Lower lobe of right lung (tissue), 2 donors: ENCODE measurements around the gene GOLGA7B. TPM values are rescaled to one million over a fixed set of nuclear protein-coding genes. Genes with fewer than 3 reads are reported as not detected.

Source experiments
- ATAC-seq, 2 donors: fragments of 200-7000 bp; cut with Tn5 transposase; one replicate each; pipeline ENCODE4 v1.9.1; 2020 to 2022; ENCODE audit warnings: mild to moderate bottlenecking in 2 of 2, moderate library complexity in 2 of 2
- DNase-seq: peaks from one replicate; pipeline ENCODE4 v3.0.0-alpha.2; 2020
- H3K27ac ChIP-seq: fragments of 200-600 bp; one replicate; pipeline ENCODE4 v1.8.0; 2022
- H3K27me3 ChIP-seq: fragments of 200-600 bp; one replicate; pipeline ENCODE4 v1.8.0; 2022; ENCODE audit warnings: low read depth
- H3K36me3 ChIP-seq: fragments of 200-600 bp; one replicate; pipeline ENCODE4 v1.8.0; 2022; ENCODE audit warnings: mild to moderate bottlenecking
- H3K4me1 ChIP-seq: fragments of 200-600 bp; one replicate; pipeline ENCODE4 v1.8.0; 2022
- H3K4me3 ChIP-seq: fragments of 200-600 bp; one replicate; pipeline ENCODE4 v1.8.0; 2022; ENCODE audit warnings: mild to moderate bottlenecking
- H3K9me3 ChIP-seq: fragments of 200-600 bp; one replicate; pipeline ENCODE4 v1.8.0; 2022
- intact Hi-C: fragments of 100-400 bp; cut with DNase I; formaldehyde crosslinking; loops from one replicate; pipeline ENCODE4 v1.11.0; 2022
- total RNA-seq: library from RNA; stranded (reverse); fragmentation: NEBNext Ultra II Directional; extraction: Animal tissue kit (Norgen Biotek cat#: 25700); gene quantifications from one replicate; pipeline ENCODE4 v1.2.1, GENCODE V29; 2021
- TF ChIP-seq, protein P1 (sequence below): fragments of 200-600 bp; IDR thresholded peaks from one replicate; pipeline ENCODE4 v1.8.0; 2022; ENCODE audit warnings: antibody characterized with exemption, mild to moderate bottlenecking
- donor health status: DM: no; HTN: yes; CAD: no; lungs with severe emphysema.

GOLGA7B gene
- total RNA-seq, 1 donor from 2014 or later: 1.0 TPM

DNA sequence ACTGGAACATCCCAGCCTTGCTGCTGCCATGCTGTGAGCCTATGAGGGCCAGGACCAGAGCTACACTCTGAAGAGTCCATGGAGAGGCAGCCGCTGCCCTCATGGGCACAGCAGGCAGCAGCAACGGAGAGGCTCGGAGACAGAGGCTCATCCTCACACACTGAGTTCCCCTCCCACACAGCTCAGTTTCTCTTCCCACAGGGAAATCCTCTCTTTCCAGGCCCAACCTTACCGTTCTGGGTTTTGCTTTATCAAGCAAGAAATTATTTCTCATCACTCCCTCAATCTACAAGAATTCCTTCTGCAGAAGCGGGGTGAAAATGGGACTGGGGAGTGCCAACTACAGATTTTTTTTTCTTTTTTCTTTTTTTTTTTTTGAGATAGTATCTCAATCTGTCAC, 36.6 kb downstream of the GOLGA7B start:
- ATAC-seq (no peak), DNase-seq (no peak)
- no peaks in the 10 kb centered on the region for H3K27me3 ChIP-seq
- no peak overlapping the region for H3K27ac ChIP-seq
- no peaks in the 10 kb centered on the region for H3K9me3 ChIP-seq
- peaks cover 20% of the 10 kb centered on the region for H3K4me1 ChIP-seq
- intact Hi-C loops: no loop called here
- H3K4me3 ChIP-seq: no peak overlapping the region
- TF ChIP-seq, protein P1, sequence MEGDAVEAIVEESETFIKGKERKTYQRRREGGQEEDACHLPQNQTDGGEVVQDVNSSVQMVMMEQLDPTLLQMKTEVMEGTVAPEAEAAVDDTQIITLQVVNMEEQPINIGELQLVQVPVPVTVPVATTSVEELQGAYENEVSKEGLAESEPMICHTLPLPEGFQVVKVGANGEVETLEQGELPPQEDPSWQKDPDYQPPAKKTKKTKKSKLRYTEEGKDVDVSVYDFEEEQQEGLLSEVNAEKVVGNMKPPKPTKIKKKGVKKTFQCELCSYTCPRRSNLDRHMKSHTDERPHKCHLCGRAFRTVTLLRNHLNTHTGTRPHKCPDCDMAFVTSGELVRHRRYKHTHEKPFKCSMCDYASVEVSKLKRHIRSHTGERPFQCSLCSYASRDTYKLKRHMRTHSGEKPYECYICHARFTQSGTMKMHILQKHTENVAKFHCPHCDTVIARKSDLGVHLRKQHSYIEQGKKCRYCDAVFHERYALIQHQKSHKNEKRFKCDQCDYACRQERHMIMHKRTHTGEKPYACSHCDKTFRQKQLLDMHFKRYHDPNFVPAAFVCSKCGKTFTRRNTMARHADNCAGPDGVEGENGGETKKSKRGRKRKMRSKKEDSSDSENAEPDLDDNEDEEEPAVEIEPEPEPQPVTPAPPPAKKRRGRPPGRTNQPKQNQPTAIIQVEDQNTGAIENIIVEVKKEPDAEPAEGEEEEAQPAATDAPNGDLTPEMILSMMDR: no peak
- H3K36me3 ChIP-seq: no peaks in the 10 kb centered on the region

- peaks cover 5% of the 10 kb centered on the region for H3K27me3 ChIP-seq
- ATAC-seq (no peak), DNase-seq (no peak)
- TF ChIP-seq, protein P1: no peak
- H3K4me1 ChIP-seq: peaks cover 20% of the 10 kb centered on the region
- no peaks in the 10 kb centered on the region for H3K9me3 ChIP-seq
- no peaks in the 10 kb centered on the region for H3K36me3 ChIP-seq
- no peak overlapping the region for H3K27ac ChIP-seq
- H3K4me3 ChIP-seq: no peak overlapping the region
- intact Hi-C loops: no loop called here
Observed at GRCh38 chr10:97887399-97887798, 37.8 kb downstream of the GOLGA7B start.

GRCh38 chr10:97888134-97888533, 38.5 kb downstream of the GOLGA7B start:
- Histone ChIP-seq H3K27me3 (peaks cover 5% of the 10 kb centered on the region), H3K36me3 (no peaks in the 10 kb centered on the region), H3K27ac (peak overlapping the region; percentile 67), H3K9me3 (no peaks in the 10 kb centered on the region), H3K4me3 (no peak overlapping the region), H3K4me1 (peaks cover 26% of the 10 kb centered on the region)
- TF ChIP-seq, protein P1: no peak
- DNase-seq (no peak), ATAC-seq (no peak)
- intact Hi-C loops: no loop called here

GRCh38 chr10:97888641-97889262, 39.1 kb downstream of the GOLGA7B start:
- Histone ChIP-seq H3K9me3 (no peaks in the 10 kb centered on the region), H3K27ac (peak overlapping the region; percentile 79), H3K4me1 (peaks cover 32% of the 10 kb centered on the region), H3K36me3 (no peaks in the 10 kb centered on the region), H3K4me3 (no peak overlapping the region), H3K27me3 (peaks cover 5% of the 10 kb centered on the region)
- DNase-seq (peak; percentile 83), ATAC-seq (peak; percentile 65)
- intact Hi-C loops: no loop called here
- TF ChIP-seq, protein P1: no peak

DNA sequence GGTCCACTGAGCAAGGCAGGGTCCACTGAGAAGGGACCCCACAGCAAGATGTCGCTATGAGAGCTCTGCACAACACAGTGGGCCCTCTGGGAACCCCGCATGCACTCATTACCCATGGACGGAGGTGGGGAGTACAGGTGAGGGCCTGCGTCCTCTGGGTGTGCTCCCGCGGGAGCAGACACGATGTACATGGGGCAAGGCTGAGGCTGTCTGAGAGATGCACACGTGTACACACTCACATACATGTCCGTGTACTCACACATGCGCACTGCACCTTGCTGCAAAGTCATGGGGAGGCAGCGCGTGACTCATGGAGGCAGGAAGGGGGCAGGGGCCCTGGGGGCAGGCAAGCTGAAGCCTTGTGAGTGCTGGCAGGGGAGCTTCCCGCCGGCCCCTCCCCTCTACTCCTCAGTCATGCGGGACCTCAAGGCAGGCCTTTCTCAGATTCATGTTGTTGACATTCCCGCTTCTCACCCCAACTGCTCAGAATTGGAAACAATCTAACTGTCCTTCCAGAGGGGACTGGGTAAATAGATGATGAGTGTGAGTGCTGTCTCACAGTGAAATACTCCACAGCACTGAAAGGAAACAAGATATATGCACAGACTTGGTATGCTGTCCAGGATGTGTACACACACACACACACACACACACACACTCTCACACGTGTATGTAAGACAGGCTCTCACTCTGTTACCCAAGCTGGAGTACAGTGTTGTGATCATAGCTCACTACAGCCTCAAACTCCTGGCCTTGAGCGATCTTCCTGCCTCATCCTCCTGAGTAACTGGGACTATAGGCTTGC, 40.0 kb downstream of the GOLGA7B start:
- DNase-seq: peak; percentile 79
- TF ChIP-seq, protein P1: no peak
- Histone ChIP-seq H3K27me3 (peaks cover 5% of the 10 kb centered on the region), H3K36me3 (no peaks in the 10 kb centered on the region), H3K9me3 (no peaks in the 10 kb centered on the region), H3K4me1 (peaks cover 32% of the 10 kb centered on the region), H3K27ac (peak overlapping the region; percentile 79), H3K4me3 (no peak overlapping the region)
- ATAC-seq: peak; percentile 35 to 48
- intact Hi-C loops: no loop called here
